Measurements from ENCODE around the gene LRRC52.

LRRC52 gene

GRCh38 chr1:165543532-165544438 lies at the start of gene LRRC52:
Gene LRRC52 (plus strand): TSS chr1:165544000. CDS start chr1:165544297, 297 bp downstream.
- no peak for DNase-seq (ENCODE audit: low spot score)

- no peak for DNase-seq (ENCODE audit: low spot score)
Observed at GRCh38 chr1:165494949-165495857, 48.6 kb upstream of the LRRC52 start.

- DNase-seq (ENCODE audit: low spot score): no peak
Observed at GRCh38 chr1:165495858-165496205, 48.0 kb upstream of the LRRC52 start.

GRCh38 chr1:165496501-165496900 lies 47.3 kb upstream of the LRRC52 start:
- no peak for DNase-seq (ENCODE audit: low spot score)

GRCh38 chr1:165497069-165498013 lies 46.5 kb upstream of the LRRC52 start:
- no peak for DNase-seq (ENCODE audit: low spot score)

- no peak for DNase-seq (ENCODE audit: low spot score)
Observed at GRCh38 chr1:165501330-165501969, 42.4 kb upstream of the LRRC52 start.

- DNase-seq (ENCODE audit: low spot score): no peak
Observed at GRCh38 chr1:165501970-165502348, 41.8 kb upstream of the LRRC52 start.

- DNase-seq (ENCODE audit: low spot score): no peak
Observed at GRCh38 chr1:165507570-165507969, 36.2 kb upstream of the LRRC52 start.

- no peak for DNase-seq (ENCODE audit: low spot score)
Observed at GRCh38 chr1:165508291-165508690, 35.5 kb upstream of the LRRC52 start.

- no peak for DNase-seq (ENCODE audit: low spot score)
Observed at GRCh38 chr1:165512816-165513215, 31.0 kb upstream of the LRRC52 start.

- DNase-seq (ENCODE audit: low spot score): no peak
Observed at GRCh38 chr1:165516469-165516868, 27.3 kb upstream of the LRRC52 start.

- no peak for DNase-seq (ENCODE audit: low spot score)
Observed at GRCh38 chr1:165520646-165521045, 23.2 kb upstream of the LRRC52 start.

- no peak for DNase-seq (ENCODE audit: low spot score)
Observed at GRCh38 chr1:165524639-165525285, 19.0 kb upstream of the LRRC52 start.

- DNase-seq (ENCODE audit: low spot score): no peak
Observed at GRCh38 chr1:165525708-165526107, 18.1 kb upstream of the LRRC52 start.

GRCh38 chr1:165527251-165528007 lies 16.4 kb upstream of the LRRC52 start:
- DNase-seq (ENCODE audit: low spot score): no peak

- DNase-seq (ENCODE audit: low spot score): no peak
Observed at GRCh38 chr1:165531021-165531420, 12.8 kb upstream of the LRRC52 start.

GRCh38 chr1:165532053-165532452 lies 11.7 kb upstream of the LRRC52 start:
- DNase-seq (ENCODE audit: low spot score): no peak

GRCh38 chr1:165533254-165533653 lies 10.5 kb upstream of the LRRC52 start:
- no peak for DNase-seq (ENCODE audit: low spot score)

- DNase-seq (ENCODE audit: low spot score): no peak
Observed at GRCh38 chr1:165536016-165536415, 7.8 kb upstream of the LRRC52 start.
